Measurements from ENCODE around the gene CKM. TPM values are rescaled to one million over a fixed set of nuclear protein-coding genes. Genes with fewer than 3 reads are reported as not detected.

The CKM gene
- total RNA-seq, 1 donor from 2014 or later: 3,746 TPM

DNA sequence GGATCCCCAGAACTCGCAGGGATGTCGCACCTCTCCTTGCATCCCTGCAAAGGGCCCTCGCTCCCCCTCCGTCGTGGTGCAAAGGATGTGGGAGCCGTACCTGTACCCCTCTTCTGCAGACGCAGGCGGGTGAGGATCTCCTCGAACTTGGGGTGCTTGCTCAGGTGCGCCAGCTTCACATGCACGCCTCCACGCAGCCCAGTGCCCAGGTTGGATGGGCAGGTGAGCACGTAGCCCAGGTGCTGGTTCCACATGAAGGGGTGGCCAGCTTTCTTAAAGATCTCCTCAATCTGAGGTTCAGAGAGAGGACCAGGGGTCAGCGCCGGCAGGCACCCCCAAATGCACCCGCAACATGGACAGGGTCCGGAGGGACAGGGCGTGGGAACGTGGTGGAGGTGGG is 15.3 kb downstream of the CKM start:
- Histone ChIP-seq H3K4me1 (ENCODE audit: control insufficient read depth in 3 of 3, insufficient read depth in 3 of 3, low read length in 3 of 3) (peaks cover 24 to 35% (median 29%) of the 10 kb centered on the region in 3 donors), H3K9ac (ENCODE audit: low read depth in 1 of 3, low read length in 3 of 3) (peak overlapping the region in 1 of 3 donors; percentile 16), H3K27ac (ENCODE audit: low read depth, low read length) (peak overlapping the region; percentile 57), H3K27me3 (ENCODE audit: control insufficient read depth in 3 of 3, insufficient read depth in 3 of 3, low read length in 3 of 3) (no peaks in the 10 kb centered on the region), H3K4me3 (ENCODE audit: low read length in 3 of 3) (peak overlapping the region in 1 of 3 donors; percentile 6), H3K9me3 (ENCODE audit: control insufficient read depth in 3 of 3, low read length in 3 of 3) (peaks cover 0 to 2% (median 0%) of the 10 kb centered on the region in 3 donors), H3K36me3 (ENCODE audit: control insufficient read depth in 3 of 3, insufficient read depth in 3 of 3, low read length in 3 of 3) (peaks cover 45 to 61% (median 52%) of the 10 kb centered on the region in 3 donors)

DNA sequence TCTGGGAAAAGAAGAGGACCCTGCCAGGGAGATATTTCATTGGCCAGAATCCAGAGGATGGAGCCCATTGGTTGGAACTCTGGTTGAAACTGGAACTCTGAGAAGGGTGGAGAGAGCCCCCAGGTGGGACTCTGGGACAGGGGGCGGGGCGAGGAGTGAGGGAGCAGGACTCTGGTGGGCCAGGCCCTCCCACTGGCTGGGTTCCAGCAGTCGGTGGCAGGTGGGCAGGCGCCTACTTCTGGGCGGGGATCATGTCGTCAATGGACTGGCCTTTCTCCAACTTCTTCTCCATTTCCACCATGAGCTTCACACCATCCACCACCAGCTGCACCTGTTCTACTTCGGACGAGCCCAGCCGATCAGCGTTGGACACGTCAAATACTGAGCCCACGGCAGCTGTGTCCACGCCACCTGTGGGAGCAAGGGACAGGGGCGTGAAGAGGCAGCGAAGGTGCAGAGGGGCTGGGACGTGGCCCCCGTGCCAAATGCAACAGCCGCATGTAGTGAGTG is 16.1 kb downstream of the CKM start:
- Histone ChIP-seq H3K9me3 (ENCODE audit: control insufficient read depth in 3 of 3, low read length in 3 of 3) (peaks cover 0 to 2% (median 0%) of the 10 kb centered on the region in 3 donors), H3K27ac (ENCODE audit: low read depth, low read length) (peak overlapping the region; percentile 63), H3K4me3 (ENCODE audit: low read length in 3 of 3) (no peak overlapping the region), H3K4me1 (ENCODE audit: control insufficient read depth in 3 of 3, insufficient read depth in 3 of 3, low read length in 3 of 3) (peaks cover 17 to 27% (median 23%) of the 10 kb centered on the region in 3 donors), H3K9ac (ENCODE audit: low read depth in 1 of 3, low read length in 3 of 3) (no peak overlapping the region), H3K27me3 (ENCODE audit: control insufficient read depth in 3 of 3, insufficient read depth in 3 of 3, low read length in 3 of 3) (no peaks in the 10 kb centered on the region), H3K36me3 (ENCODE audit: control insufficient read depth in 3 of 3, insufficient read depth in 3 of 3, low read length in 3 of 3) (peaks cover 40 to 53% (median 44%) of the 10 kb centered on the region in 3 donors)

DNA sequence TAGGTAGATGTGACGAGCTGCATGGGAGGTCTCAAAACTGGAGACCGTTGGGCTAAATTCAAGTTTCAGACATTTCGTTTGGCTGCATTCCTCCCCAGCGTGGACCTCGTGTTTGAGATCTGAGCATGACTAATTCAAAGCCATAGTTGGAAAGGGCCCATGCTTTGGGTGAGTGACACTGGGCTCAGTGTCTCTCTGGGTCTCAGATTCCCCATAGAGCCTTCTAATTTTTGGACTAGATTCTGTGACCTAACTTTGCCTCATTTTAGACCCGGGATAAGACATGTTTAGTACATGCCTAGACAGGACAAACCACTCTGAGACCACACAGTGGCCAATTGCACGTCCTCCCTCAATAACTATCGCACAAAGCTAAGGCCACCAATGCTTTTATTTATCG is 16.6 kb downstream of the CKM start:
- Histone ChIP-seq H3K36me3 (ENCODE audit: control insufficient read depth in 3 of 3, insufficient read depth in 3 of 3, low read length in 3 of 3) (peaks cover 37 to 49% (median 39%) of the 10 kb centered on the region in 3 donors), H3K4me3 (ENCODE audit: low read length in 3 of 3) (no peak overlapping the region), H3K27ac (ENCODE audit: low read depth, low read length) (peak overlapping the region; percentile 63), H3K9me3 (ENCODE audit: control insufficient read depth in 3 of 3, low read length in 3 of 3) (peaks cover 0 to 2% (median 0%) of the 10 kb centered on the region in 3 donors), H3K9ac (ENCODE audit: low read depth in 1 of 3, low read length in 3 of 3) (no peak overlapping the region), H3K4me1 (ENCODE audit: control insufficient read depth in 3 of 3, insufficient read depth in 3 of 3, low read length in 3 of 3) (peaks cover 17 to 24% (median 19%) of the 10 kb centered on the region in 3 donors), H3K27me3 (ENCODE audit: control insufficient read depth in 3 of 3, insufficient read depth in 3 of 3, low read length in 3 of 3) (no peaks in the 10 kb centered on the region)

DNA sequence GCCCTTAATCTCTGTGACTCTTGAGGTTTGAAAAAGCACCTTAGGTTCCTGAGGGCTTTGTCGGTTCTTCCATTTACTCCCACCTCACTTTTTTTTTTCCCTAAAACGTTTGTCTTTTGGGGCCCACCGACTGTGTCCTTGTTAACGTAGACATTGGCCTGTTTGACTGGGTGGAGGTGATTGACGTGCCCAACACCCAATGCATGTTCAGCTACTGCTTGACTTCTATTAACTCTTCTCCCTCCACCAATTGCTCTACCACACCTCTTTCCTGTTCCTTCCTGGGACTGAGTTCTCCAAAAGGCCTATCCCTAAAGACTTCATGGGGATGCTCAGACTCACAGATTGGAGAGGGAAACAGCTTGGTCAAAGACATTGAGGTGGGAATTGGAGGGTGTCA is 17.3 kb downstream of the CKM start:
- peaks cover 0 to 2% (median 0%) of the 10 kb centered on the region in 3 donors for H3K9me3 ChIP-seq (ENCODE audit: control insufficient read depth in 3 of 3, low read length in 3 of 3)
- peak overlapping the region; percentile 63 for H3K27ac ChIP-seq (ENCODE audit: low read depth, low read length)
- H3K9ac ChIP-seq (ENCODE audit: low read depth in 1 of 3, low read length in 3 of 3): no peak overlapping the region
- H3K27me3 ChIP-seq (ENCODE audit: control insufficient read depth in 3 of 3, insufficient read depth in 3 of 3, low read length in 3 of 3): no peaks in the 10 kb centered on the region
- peaks cover 17 to 24% (median 19%) of the 10 kb centered on the region in 3 donors for H3K4me1 ChIP-seq (ENCODE audit: control insufficient read depth in 3 of 3, insufficient read depth in 3 of 3, low read length in 3 of 3)
- no peak overlapping the region for H3K4me3 ChIP-seq (ENCODE audit: low read length in 3 of 3)
- H3K36me3 ChIP-seq (ENCODE audit: control insufficient read depth in 3 of 3, insufficient read depth in 3 of 3, low read length in 3 of 3): peaks cover 37 to 48% (median 39%) of the 10 kb centered on the region in 3 donors

DNA sequence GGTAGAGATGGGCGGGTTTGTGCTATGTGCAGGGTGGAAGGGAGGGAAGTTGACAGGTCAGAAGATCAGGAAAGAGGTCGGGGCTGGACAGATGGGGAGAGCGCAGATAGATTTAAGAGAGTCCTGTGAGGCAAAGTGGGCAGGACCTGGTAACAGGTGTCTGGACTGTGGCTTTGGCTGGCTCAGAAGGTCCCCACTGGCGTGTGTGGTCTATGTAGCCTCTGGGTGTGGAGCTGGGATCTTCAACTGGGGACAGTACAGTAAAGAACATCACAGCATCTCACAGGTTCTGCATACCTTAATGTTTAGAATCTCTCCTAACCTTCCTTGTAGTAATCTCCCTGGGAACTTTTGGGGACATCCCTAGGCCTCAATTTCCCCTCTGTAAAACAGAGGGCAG is 17.7 kb downstream of the CKM start:
- H3K36me3 ChIP-seq (ENCODE audit: control insufficient read depth in 3 of 3, insufficient read depth in 3 of 3, low read length in 3 of 3): peaks cover 37 to 46% (median 39%) of the 10 kb centered on the region in 3 donors
- H3K27ac ChIP-seq (ENCODE audit: low read depth, low read length): peak overlapping the region; percentile 63

DNA sequence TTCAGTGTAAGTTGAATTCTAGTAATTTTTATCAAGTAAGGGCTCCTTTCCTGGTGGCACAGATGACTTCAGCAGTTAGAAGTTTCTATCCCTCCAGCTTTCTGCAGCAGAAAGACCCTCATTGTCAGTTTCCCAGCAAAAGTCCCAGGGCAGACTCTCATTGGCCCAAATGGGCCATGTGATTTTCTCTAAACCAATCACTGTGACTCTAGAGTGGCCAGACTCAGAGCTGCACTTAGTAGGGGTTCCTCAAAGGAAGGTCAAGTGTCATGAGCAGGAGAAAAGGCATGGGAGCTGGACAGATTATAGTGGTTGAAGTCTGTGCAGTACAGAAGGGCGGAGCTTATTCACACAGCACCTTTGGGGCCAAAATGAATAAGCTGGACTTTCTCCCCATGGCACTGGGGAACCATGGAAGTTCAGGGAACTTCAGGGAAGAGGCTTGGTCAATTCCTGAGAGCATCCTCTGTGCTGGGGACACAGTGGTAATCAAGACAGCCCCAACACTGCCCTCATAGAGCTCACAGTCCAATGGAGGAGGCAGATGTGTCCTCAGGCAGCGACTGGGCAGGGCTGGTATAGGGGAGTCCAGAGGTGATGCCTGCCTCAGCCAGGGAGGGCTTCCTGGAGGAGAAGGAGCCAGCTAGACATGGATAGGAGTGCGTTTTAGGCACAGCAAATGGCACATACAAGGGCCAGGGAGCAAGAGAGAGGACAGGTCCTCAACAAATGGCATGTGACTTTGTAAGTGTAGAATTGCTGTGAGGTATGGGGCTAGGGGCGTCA is 18.3 kb downstream of the CKM start:
- Histone ChIP-seq H3K4me1 (ENCODE audit: control insufficient read depth in 3 of 3, insufficient read depth in 3 of 3, low read length in 3 of 3) (peaks cover 17 to 24% (median 17%) of the 10 kb centered on the region in 3 donors), H3K27ac (ENCODE audit: low read depth, low read length) (peak overlapping the region; percentile 63), H3K36me3 (ENCODE audit: control insufficient read depth in 3 of 3, insufficient read depth in 3 of 3, low read length in 3 of 3) (peaks cover 36 to 41% (median 40%) of the 10 kb centered on the region in 3 donors), H3K9me3 (ENCODE audit: control insufficient read depth in 3 of 3, low read length in 3 of 3) (peaks cover 0 to 2% (median 0%) of the 10 kb centered on the region in 3 donors), H3K4me3 (ENCODE audit: low read length in 3 of 3) (no peak overlapping the region), H3K27me3 (ENCODE audit: control insufficient read depth in 3 of 3, insufficient read depth in 3 of 3, low read length in 3 of 3) (no peaks in the 10 kb centered on the region), H3K9ac (ENCODE audit: low read depth in 1 of 3, low read length in 3 of 3) (no peak overlapping the region)

More for the DNA sequence above, 17.7 kb downstream of the CKM start:
- H3K4me1 ChIP-seq (ENCODE audit: control insufficient read depth in 3 of 3, insufficient read depth in 3 of 3, low read length in 3 of 3): peaks cover 17 to 24% (median 19%) of the 10 kb centered on the region in 3 donors
- no peaks in the 10 kb centered on the region for H3K27me3 ChIP-seq (ENCODE audit: control insufficient read depth in 3 of 3, insufficient read depth in 3 of 3, low read length in 3 of 3)
- peaks cover 0 to 2% (median 0%) of the 10 kb centered on the region in 3 donors for H3K9me3 ChIP-seq (ENCODE audit: control insufficient read depth in 3 of 3, low read length in 3 of 3)
- no peak overlapping the region for H3K9ac ChIP-seq (ENCODE audit: low read depth in 1 of 3, low read length in 3 of 3)
- H3K4me3 ChIP-seq (ENCODE audit: low read length in 3 of 3): no peak overlapping the region

DNA sequence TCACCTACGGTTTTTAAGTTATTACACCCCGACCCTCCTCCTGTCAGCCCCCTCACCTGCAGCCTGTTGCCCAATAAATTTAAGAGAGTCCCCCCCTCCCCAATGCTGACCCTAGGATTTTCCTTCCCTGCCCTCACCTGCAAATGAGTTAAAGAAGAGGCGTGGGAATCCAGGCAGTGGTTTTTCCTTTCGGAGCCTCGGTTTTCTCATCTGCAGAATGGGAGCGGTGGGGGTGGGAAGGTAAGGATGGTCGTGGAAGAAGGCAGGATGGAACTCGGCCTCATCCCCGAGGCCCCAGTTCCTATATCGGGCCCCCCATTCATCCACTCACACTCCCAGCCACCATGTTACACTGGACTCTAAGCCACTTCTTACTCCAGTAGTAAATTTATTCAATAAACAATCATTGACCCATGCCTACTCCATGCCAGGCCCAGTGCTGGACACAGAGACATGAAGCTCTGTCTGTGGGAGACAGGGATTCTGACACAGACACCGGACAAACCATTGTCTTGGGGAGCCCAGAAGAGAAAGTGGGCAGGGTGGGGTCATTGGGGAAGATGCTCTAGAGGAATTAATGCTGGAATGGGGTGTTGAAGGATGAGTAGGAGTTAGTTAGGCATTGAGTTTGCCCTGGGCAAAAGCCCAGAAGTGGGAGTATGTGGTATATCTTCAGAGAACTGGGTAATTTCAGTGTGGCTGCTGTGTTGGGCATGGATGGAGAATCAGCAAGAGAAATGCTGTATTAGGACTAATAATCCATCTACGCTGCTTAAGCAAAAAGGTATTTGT is 19.2 kb downstream of the CKM start:
- Histone ChIP-seq H3K36me3 (ENCODE audit: control insufficient read depth in 3 of 3, insufficient read depth in 3 of 3, low read length in 3 of 3) (peaks cover 30 to 37% (median 35%) of the 10 kb centered on the region in 3 donors), H3K4me1 (ENCODE audit: control insufficient read depth in 3 of 3, insufficient read depth in 3 of 3, low read length in 3 of 3) (peaks cover 13 to 20% (median 16%) of the 10 kb centered on the region in 3 donors), H3K27ac (ENCODE audit: low read depth, low read length) (no peak overlapping the region), H3K9ac (ENCODE audit: low read depth in 1 of 3, low read length in 3 of 3) (no peak overlapping the region), H3K9me3 (ENCODE audit: control insufficient read depth in 3 of 3, low read length in 3 of 3) (peaks cover 0 to 2% (median 0%) of the 10 kb centered on the region in 3 donors), H3K27me3 (ENCODE audit: control insufficient read depth in 3 of 3, insufficient read depth in 3 of 3, low read length in 3 of 3) (no peaks in the 10 kb centered on the region), H3K4me3 (ENCODE audit: low read length in 3 of 3) (no peak overlapping the region)

DNA sequence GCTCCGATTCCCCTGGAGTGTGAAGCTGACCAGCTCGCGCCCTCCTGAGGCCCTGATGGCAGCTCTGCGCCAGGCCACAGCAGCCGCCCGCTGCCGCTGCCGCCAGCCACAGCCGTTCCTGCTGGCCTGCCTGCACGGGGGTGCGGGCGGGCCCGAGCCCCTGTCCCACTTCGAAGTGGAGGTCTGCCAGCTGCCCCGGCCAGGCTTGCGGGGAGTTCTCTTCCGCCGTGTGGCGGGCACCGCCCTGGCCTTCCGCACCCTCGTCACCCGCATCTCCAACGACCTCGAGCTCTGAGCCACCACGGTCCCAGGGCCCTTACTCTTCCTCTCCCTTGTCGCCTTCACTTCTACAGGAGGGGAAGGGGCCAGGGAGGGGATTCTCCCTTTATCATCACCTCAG is 20.3 kb downstream of the CKM start:
- H3K9ac ChIP-seq (ENCODE audit: low read depth in 1 of 3, low read length in 3 of 3): no peak overlapping the region
- peaks cover 0 to 2% (median 0%) of the 10 kb centered on the region in 3 donors for H3K9me3 ChIP-seq (ENCODE audit: control insufficient read depth in 3 of 3, low read length in 3 of 3)
- no peak overlapping the region for H3K4me3 ChIP-seq (ENCODE audit: low read length in 3 of 3)
- H3K4me1 ChIP-seq (ENCODE audit: control insufficient read depth in 3 of 3, insufficient read depth in 3 of 3, low read length in 3 of 3): peaks cover 8 to 15% (median 11%) of the 10 kb centered on the region in 3 donors
- peaks cover 25 to 37% (median 31%) of the 10 kb centered on the region in 3 donors for H3K36me3 ChIP-seq (ENCODE audit: control insufficient read depth in 3 of 3, insufficient read depth in 3 of 3, low read length in 3 of 3)
- no peak overlapping the region for H3K27ac ChIP-seq (ENCODE audit: low read depth, low read length)
- no peaks in the 10 kb centered on the region for H3K27me3 ChIP-seq (ENCODE audit: control insufficient read depth in 3 of 3, insufficient read depth in 3 of 3, low read length in 3 of 3)

DNA sequence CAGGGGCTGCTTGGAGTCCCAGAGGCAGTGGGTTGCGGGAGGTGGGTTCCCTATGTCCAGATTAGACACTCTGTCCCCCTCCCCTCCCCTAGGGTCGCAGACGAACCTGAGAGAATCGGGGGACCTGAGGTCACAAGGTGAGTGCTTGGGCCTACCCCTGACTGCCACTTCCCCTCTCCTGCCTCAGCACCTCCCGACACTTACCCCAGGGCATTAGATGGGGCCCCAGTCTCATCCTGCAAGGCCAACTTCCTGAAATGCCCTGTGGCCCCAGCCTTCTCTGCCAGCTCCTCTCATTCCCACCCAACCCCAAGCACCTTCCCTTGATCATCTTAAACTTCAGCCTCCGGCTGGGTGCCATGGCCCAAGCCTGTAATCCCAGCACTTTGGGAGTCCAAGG is 23.0 kb downstream of the CKM start:
- H3K27me3 ChIP-seq (ENCODE audit: control insufficient read depth in 3 of 3, insufficient read depth in 3 of 3, low read length in 3 of 3): no peaks in the 10 kb centered on the region
- H3K9ac ChIP-seq (ENCODE audit: low read depth in 1 of 3, low read length in 3 of 3): no peak overlapping the region
- no peak overlapping the region for H3K4me3 ChIP-seq (ENCODE audit: low read length in 3 of 3)
- no peak overlapping the region for H3K27ac ChIP-seq (ENCODE audit: low read depth, low read length)
- H3K9me3 ChIP-seq (ENCODE audit: control insufficient read depth in 3 of 3, low read length in 3 of 3): peaks cover 0 to 2% (median 0%) of the 10 kb centered on the region in 3 donors
- H3K36me3 ChIP-seq (ENCODE audit: control insufficient read depth in 3 of 3, insufficient read depth in 3 of 3, low read length in 3 of 3): peaks cover 3 to 15% (median 8%) of the 10 kb centered on the region in 3 donors
- H3K4me1 ChIP-seq (ENCODE audit: control insufficient read depth in 3 of 3, insufficient read depth in 3 of 3, low read length in 3 of 3): peaks cover 2 to 3% (median 2%) of the 10 kb centered on the region in 3 donors
